Muscle layer of colon (tissue), 2 donors: ENCODE data around the gene CEL.
"Not testable (repeated sequence)": the region's sequence is repeated elsewhere in the genome, so short reads cannot be mapped to it uniquely, and the experiment has no call there.

ENCODE experiments used
- H3K27ac ChIP-seq: one replicate; pipeline ENCODE4 v1.7.0; 2013; ENCODE audit warnings: low read depth, mild to moderate bottlenecking, low read length, moderate library complexity
- H3K27me3 ChIP-seq, 2 donors: one replicate each; pipeline ENCODE4 v1.7.0; 2013; ENCODE audit warnings: low read length in 2 of 2, mild to moderate bottlenecking in 2 of 2; ENCODE audit not compliant: insufficient read depth in 2 of 2, control insufficient read depth in 1 of 2
- H3K36me3 ChIP-seq: one replicate; pipeline ENCODE4 v1.7.0; 2013; ENCODE audit warnings: mild to moderate bottlenecking, low read length; ENCODE audit not compliant: insufficient read depth
- H3K4me1 ChIP-seq: one replicate; pipeline ENCODE4 v1.7.0; 2013; ENCODE audit warnings: mild to moderate bottlenecking, low read length; ENCODE audit not compliant: insufficient read depth
- H3K4me3 ChIP-seq, 2 donors: one replicate each; pipeline ENCODE4 v1.7.0; 2013; ENCODE audit warnings: low read length in 2 of 2, low read depth in 1 of 2, mild to moderate bottlenecking in 1 of 2, moderate library complexity in 1 of 2
- H3K9ac ChIP-seq: one replicate; pipeline ENCODE4 v1.7.0; 2013; ENCODE audit warnings: low read length
- H3K9me3 ChIP-seq: one replicate; pipeline ENCODE4 v1.7.0; 2013; ENCODE audit warnings: mild to moderate bottlenecking, low read length
- donor health status: abdominal sarcoma.
- donor health status: Adenocarcinoma of cecum.

Gene CEL

GRCh38 chr9:133075925-133076630, 14.3 kb downstream of the CEL start:
- Histone ChIP-seq H3K4me1 (no peaks in the 10 kb centered on the region), H3K9me3 (no peaks in the 10 kb centered on the region), H3K27ac (no peak overlapping the region), H3K27me3 (no peaks in the 10 kb centered on the region), H3K9ac (no peak overlapping the region), H3K36me3 (no peaks in the 10 kb centered on the region), H3K4me3 (no peak overlapping the region)

GRCh38 chr9:133076691-133077090, 14.9 kb downstream of the CEL start:
- Histone ChIP-seq H3K36me3 (no peaks in the 10 kb centered on the region), H3K27ac (no peak overlapping the region), H3K4me3 (no peak overlapping the region), H3K9me3 (no peaks in the 10 kb centered on the region), H3K27me3 (no peaks in the 10 kb centered on the region), H3K4me1 (no peaks in the 10 kb centered on the region), H3K9ac (no peak overlapping the region)

GRCh38 chr9:133078486-133078885, 16.7 kb downstream of the CEL start:
- Histone ChIP-seq H3K4me3 (no peak overlapping the region), H3K36me3 (no peaks in the 10 kb centered on the region), H3K9me3 (no peaks in the 10 kb centered on the region), H3K9ac (no peak overlapping the region), H3K27ac (no peak overlapping the region), H3K4me1 (no peaks in the 10 kb centered on the region), H3K27me3 (no peaks in the 10 kb centered on the region)

GRCh38 chr9:133080161-133080560, 18.4 kb downstream of the CEL start:
- no peak overlapping the region for H3K9ac ChIP-seq
- no peak overlapping the region for H3K4me3 ChIP-seq
- H3K36me3 ChIP-seq = no peaks in the 10 kb centered on the region
- H3K27me3 ChIP-seq = no peaks in the 10 kb centered on the region
- no peak overlapping the region for H3K27ac ChIP-seq
- no peaks in the 10 kb centered on the region for H3K9me3 ChIP-seq
- no peaks in the 10 kb centered on the region for H3K4me1 ChIP-seq

- H3K27ac ChIP-seq, H3K4me3 ChIP-seq, H3K9ac ChIP-seq, H3K27me3 ChIP-seq, H3K4me1 ChIP-seq, H3K36me3 ChIP-seq, H3K9me3 ChIP-seq: not testable (repeated sequence)
Observed at GRCh38 chr9:133080786-133081779, 19.3 kb downstream of the CEL start.

GRCh38 chr9:133081957-133082644, 20.3 kb downstream of the CEL start:
- H3K27ac ChIP-seq, H3K9me3 ChIP-seq, H3K4me1 ChIP-seq, H3K36me3 ChIP-seq, H3K9ac ChIP-seq, H3K4me3 ChIP-seq, H3K27me3 ChIP-seq: not testable (repeated sequence)

GRCh38 chr9:133083688-133084087, 21.9 kb downstream of the CEL start:
- not testable (repeated sequence) for H3K36me3 ChIP-seq, H3K27ac ChIP-seq, H3K4me1 ChIP-seq, H3K27me3 ChIP-seq, H3K9me3 ChIP-seq, H3K4me3 ChIP-seq, H3K9ac ChIP-seq

- H3K36me3 ChIP-seq, H3K4me1 ChIP-seq, H3K27ac ChIP-seq, H3K9me3 ChIP-seq, H3K27me3 ChIP-seq, H3K4me3 ChIP-seq, H3K9ac ChIP-seq: not testable (repeated sequence)
Observed at GRCh38 chr9:133086212-133086860, 24.6 kb downstream of the CEL start.

- Histone ChIP-seq H3K4me3 (no peak overlapping the region), H3K36me3 (no peaks in the 10 kb centered on the region), H3K4me1 (no peaks in the 10 kb centered on the region), H3K27ac (no peak overlapping the region), H3K27me3 (no peaks in the 10 kb centered on the region), H3K9me3 (no peaks in the 10 kb centered on the region), H3K9ac (no peak overlapping the region)
Observed at GRCh38 chr9:133086894-133087293, 25.1 kb downstream of the CEL start.

GRCh38 chr9:133087429-133088145, 25.8 kb downstream of the CEL start:
- no peaks in the 10 kb centered on the region for H3K36me3 ChIP-seq
- no peaks in the 10 kb centered on the region for H3K4me1 ChIP-seq
- H3K27ac ChIP-seq = no peak overlapping the region

More at GRCh38 chr9:133087429-133088145, 25.8 kb downstream of the CEL start:
- no peak overlapping the region for H3K4me3 ChIP-seq
- no peak overlapping the region for H3K9ac ChIP-seq
- H3K27me3 ChIP-seq = no peaks in the 10 kb centered on the region
- H3K9me3 ChIP-seq = no peaks in the 10 kb centered on the region
